ENCODE results near the gene RAB11A. TPM values are rescaled to one million over a fixed set of nuclear protein-coding genes. Genes with fewer than 3 reads are reported as not detected.

Gene RAB11A
- total RNA-seq, 1 donor, result 218 TPM

- no peak for DNase-seq (ENCODE audit: low read depth)
- no peak for TF ChIP-seq CTCF (IDR thresholded peaks at IDR 0.05; ENCODE audit: insufficient read depth, low read length)
- no peak overlapping the region for H3K4me3 ChIP-seq (ENCODE audit: low read depth, low read length)
Observed at GRCh38 chr15:65909831-65910230, 40.5 kb downstream of the RAB11A start.

- no peak overlapping the region for H3K4me3 ChIP-seq (ENCODE audit: low read depth, low read length)
- DNase-seq (ENCODE audit: low read depth), result no peak
- TF ChIP-seq CTCF (IDR thresholded peaks at IDR 0.05; ENCODE audit: insufficient read depth, low read length), result no peak
Observed at GRCh38 chr15:65910341-65910740, 41.0 kb downstream of the RAB11A start.

GRCh38 chr15:65912235-65912634 is 42.9 kb downstream of the RAB11A start:
- no peak for DNase-seq (ENCODE audit: low read depth)
- TF ChIP-seq CTCF (IDR thresholded peaks at IDR 0.05; ENCODE audit: insufficient read depth, low read length), result no peak
- no peak overlapping the region for H3K4me3 ChIP-seq (ENCODE audit: low read depth, low read length)

- no peak for DNase-seq (ENCODE audit: low read depth)
- H3K4me3 ChIP-seq (ENCODE audit: low read depth, low read length), result no peak overlapping the region
- TF ChIP-seq CTCF (IDR thresholded peaks at IDR 0.05; ENCODE audit: insufficient read depth, low read length), result no peak
Observed at GRCh38 chr15:65913631-65914199, 44.4 kb downstream of the RAB11A start.

- no peak for TF ChIP-seq CTCF (IDR thresholded peaks at IDR 0.05; ENCODE audit: insufficient read depth, low read length)
- peak; percentile 21 for DNase-seq (ENCODE audit: low read depth)
Observed at GRCh38 chr15:65914386-65914785, 45.1 kb downstream of the RAB11A start.

GRCh38 chr15:65914981-65915925 is 46.0 kb downstream of the RAB11A start:
- H3K4me3 ChIP-seq (ENCODE audit: low read depth, low read length), result no peak overlapping the region
- no peak for TF ChIP-seq CTCF (IDR thresholded peaks at IDR 0.05; ENCODE audit: insufficient read depth, low read length)
- DNase-seq (ENCODE audit: low read depth), result no peak

More at GRCh38 chr15:65914386-65914785, 45.1 kb downstream of the RAB11A start:
- H3K4me3 ChIP-seq (ENCODE audit: low read depth, low read length), result no peak overlapping the region

Data from fibroblast of the aortic adventitia (primary cell).